CD1c-positive myeloid dendritic cell (primary cell): ENCODE measurements around the gene AKAP13.

ENCODE experiments used
- DNase-seq: peaks from one replicate; pipeline ENCODE4 v3.0.0-alpha.2; 2016; ENCODE audit errors: extremely low spot score

Gene AKAP13

DNA sequence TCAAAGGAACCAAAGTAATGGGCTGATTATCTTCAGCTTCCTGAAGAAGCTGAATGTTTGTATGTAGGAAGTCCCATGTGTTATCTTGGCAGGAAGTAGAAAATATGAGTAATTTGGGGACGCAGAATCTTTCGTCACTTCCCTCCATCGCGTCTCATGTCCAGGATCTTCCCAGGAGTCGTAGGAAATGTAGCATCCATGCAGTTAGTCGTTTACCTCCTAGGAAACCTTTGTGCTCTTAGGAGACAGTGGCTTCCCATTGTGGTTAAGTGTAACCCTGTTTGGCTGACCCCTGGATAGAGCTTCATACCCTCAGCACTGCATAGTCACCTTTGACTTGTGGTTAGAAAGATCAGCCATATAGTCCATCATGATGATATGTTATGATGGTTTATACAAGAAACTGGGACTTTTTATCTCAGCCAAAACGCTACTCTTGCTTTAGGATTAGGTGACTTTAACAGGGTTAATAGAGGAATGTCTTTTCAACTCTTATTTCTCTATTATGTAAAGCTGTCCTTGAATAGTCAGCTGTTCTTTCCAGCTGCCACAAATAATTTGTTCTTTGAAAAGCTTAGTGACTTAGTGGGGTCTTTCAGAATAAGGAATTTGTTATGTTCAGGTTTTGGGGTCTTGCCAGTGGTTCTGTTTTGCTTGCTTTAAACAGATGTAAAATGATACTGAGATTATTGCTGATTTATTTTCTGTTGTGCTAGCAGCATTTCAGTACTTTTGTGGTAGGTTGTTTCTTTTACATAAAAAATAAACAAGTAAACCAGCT is 322.1 kb downstream of the AKAP13 start:
- DNase-seq = peak; percentile 81

DNA sequence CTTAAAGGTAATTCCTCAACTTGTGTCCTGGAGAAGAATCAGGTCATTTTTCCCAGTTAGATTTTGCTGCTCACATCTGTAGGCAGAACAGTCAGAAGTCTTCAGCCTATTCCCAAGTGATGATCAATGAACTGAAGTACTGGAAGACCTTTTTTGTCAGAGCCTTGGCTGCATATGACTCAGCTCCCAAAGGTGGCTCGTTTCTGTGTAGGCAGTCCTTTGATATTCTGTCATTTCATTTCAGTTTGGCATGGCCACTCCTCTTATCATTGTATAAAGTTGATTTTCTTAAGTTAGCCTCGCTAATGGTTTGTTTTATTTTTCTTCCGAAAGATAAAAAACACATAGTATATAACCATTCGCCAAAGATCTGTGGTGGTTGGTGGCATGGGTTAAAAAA is 323.7 kb downstream of the AKAP13 start:
- DNase-seq = no peak

DNA sequence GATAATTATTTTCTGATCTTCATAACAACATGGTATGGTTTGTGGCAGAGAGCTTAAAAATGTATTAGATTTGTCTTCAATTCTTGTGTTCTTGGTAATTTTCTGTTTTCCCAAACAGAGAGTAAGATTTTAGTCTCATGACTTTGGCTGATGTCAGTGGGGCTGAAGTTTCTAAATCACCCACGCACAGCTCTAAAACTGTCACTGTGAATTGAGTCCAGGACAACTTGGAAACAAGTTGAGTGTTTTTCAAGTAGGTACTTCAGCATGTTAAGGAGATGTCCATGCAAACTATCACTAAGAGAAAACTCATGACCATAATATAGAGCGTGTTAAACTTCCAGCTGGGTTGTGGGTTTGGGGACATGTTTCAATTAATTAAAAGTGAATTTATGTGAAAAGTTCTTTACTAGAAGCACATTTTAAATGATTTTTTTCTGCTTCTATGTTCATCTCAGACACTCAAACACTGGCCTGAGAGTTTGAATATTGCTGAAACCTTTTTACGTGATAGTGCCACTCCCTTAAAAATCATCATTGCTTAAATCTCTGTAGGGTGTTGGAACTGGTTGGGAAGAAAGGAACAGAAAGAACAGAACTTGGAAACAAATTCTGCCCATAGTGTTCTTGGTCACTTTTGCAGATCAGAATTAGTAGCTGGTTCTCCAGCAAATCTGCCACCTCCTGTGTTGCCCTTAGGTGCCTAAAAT is 324.5 kb downstream of the AKAP13 start:
- peak; percentile 67 for DNase-seq

DNA sequence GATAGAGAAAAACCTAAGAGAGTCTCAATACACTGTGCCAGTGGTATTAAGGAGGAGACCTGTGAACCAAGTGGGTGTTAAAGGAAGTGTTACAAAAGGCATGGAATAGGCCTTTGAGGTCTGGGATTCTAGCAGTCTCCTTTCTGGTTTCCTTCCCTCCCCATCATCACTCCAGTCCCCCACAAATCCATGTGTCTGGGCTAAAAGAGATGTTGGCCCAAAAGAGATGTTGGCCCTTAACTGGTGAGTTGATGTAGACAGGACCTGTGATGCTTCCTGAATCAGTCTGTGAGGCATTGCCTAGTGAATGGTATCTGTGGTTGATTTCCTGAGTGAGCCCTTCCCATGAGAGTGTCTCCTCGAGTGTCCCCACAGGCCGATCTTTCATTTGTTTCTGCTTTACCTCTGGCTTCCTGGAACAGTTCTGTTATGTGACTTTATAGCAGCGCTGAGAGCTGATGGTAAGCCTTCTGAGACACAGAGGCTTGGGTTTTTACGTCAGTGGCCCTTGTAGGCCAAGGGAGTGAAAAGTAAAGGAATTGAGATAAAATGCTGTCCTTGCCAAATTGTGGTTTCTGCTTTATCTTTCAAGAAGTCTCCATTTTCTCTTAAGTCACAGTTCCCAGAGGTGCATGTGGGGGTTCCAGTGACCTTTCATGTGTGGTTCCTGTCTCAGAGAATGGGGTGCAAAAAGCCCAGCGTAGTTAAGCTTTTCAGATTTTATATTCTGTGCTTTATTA is 326.5 kb downstream of the AKAP13 start:
- DNase-seq = peak; percentile 65

DNA sequence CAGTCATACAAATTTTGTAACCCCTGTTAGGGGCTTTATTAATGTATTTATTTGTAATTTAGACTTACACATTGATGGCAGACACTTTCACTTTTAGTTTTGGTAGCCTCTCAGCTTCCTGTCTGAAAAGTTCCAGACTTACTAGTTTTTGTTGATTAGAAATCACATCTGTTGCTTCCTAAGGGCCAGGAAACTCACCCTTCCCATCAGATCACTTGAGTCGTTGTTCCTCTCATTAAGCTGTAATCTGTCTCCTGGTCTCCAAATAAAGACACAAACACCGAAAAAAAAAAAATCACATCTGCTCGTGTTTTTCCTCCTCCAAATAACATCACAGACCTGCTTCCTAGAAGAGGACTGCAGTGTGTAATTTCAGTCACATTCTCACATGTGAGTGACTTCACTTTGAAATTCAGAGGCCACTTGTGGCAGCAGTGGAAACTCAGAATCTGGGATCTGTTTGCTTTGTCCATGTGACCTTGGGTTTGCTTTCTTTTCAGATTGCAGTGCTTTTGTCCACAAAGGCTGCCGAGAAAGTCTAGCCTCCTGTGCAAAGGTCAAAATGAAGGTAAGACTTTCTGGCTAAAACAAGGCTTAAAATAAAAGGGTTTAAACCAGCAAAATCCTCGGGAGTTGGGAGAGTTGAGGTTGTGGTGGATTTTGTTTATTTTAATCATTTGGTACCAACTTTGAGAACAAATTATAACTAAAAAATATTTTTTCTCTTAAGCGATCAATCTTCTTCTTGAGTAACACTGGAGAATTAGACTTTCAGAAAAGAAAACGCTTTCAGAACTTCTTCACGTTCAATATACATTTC is 327.3 kb downstream of the AKAP13 start:
- DNase-seq = peak; percentile 61

DNA sequence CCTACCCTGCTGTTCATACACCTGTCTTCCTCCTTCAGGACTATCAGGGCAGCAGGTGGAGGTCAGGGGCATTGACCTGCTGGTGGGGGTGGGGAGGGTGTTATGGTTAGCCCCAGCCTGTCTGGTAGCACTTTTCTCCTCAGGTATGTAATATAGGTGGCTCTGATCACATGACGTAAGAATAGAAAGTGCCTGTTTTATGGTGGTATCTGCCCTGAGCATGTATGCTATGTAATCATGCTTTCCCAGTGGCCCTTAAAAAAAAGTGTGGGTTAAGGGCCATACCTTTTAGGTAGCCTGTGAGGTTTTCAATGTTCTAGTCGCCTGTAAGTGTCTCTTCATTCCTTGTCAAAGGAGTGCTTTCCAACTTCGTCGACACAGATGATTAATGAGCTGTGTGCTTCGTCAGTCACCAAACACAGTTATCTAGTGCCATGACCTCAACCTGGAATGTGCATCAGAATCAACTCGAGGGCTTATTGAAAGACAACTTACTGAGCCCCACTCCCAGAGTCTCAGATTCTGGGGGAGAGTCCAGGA is 328.1 kb downstream of the AKAP13 start:
- no peak for DNase-seq

DNA sequence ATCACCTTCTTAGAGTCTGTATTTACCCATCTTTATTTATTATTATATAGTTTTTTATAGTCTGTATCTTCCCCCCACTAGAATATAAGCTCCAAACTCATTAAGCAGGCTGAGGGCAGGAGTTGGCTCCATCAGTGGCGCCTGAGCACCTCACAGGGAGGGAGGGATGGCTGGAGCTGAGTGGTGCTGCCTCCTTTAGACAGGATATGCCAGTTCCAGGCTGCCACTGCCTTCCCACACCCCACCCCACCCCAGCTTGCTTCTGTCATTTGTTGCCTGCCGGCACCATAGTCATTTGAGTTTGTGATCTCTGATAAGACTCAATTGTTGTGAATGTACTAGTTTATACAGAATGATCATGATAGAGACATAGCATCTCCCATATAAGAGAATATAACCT is 328.8 kb downstream of the AKAP13 start:
- no peak for DNase-seq

DNA sequence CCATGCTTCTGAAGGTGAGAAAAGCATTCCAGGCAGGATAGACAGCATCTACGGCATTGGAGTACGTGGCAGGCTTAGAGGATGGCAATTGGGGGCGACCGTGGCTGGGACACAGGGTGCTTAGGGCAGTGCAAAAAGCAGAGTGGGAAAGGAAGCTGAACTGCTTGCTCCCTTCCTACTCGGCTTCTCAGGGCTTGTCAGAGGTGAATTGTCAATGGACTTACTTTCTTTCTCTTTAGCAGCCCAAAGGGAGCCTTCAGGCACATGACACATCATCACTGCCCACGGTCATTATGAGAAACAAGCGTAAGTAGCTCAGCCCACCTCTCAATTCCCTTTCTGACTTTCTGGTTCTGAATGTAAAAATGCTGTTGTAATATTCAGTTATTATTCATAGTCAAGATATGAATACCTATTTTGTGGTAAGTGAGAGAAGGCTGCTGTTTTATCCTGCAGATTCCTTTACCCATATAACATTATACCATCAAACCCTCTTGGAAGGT is 330.0 kb downstream of the AKAP13 start:
- peak; percentile 87 for DNase-seq

DNA sequence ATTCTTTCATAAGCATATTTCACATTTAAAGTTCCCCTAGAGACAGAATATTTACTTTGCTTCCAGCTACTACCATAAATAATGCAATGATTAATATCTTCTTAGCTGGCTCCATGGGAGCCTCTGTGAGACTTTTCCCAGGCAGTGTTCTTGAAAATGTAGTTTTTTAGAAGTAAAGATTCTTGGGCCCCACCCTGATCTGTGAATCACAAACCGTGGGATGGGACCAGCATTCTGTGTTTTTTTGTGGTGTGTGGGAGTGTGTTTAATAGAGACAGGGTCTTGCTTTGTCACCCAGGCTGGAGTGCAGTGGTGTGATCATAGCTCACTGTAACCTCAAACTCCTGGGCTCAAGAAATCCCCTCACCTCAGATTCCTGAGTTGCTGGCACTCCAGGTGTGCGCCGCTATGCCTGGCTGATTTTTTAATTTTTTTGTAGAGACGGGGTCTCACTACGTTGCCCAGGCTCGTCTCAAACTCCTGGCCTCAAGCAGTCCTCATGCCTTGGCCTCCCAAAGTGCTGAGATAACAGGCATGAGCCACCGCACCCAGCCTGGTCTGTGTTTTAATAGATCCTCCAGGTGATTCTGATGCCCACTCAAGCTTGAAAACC is 331.3 kb downstream of the AKAP13 start:
- DNase-seq = peak; percentile 62

DNA sequence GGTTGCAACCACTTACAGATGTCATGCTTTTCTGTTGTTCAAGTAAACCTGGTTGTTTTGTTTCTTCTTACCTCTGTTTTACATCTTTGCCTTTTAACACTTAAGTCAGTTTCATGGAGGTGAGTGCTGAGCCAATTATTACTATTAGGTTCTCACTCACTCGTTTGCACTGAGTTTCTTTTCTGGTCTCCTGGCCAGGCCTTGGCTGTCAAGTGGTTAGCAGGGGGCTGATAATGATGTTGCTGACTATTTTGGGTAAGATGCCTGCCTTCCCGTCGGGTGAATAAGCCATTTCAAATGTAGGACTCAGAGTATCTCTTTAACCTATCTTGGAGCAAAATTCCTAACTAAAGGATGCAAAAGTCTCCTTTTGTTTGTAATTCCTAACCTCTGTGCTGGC is 335.9 kb downstream of the AKAP13 start:
- no peak for DNase-seq

DNA sequence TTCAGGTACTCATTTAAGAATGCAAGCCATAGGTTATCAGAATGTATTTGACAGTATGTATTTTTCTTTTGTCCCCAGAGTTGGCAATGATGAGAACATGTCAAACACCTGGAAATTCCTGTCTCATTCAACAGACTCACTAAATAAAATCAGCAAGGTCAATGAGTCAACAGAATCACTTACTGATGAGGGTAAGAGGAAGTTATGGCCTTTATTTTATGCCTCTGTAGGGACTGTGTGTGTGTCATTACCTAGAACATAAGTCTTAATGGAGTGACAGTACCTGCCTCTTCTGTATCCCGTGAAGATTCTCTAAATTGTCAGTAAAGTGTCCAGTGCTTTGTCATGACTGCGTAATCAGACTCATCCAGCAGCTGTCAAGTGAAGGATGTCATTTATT is 336.8 kb downstream of the AKAP13 start:
- no peak for DNase-seq

DNA sequence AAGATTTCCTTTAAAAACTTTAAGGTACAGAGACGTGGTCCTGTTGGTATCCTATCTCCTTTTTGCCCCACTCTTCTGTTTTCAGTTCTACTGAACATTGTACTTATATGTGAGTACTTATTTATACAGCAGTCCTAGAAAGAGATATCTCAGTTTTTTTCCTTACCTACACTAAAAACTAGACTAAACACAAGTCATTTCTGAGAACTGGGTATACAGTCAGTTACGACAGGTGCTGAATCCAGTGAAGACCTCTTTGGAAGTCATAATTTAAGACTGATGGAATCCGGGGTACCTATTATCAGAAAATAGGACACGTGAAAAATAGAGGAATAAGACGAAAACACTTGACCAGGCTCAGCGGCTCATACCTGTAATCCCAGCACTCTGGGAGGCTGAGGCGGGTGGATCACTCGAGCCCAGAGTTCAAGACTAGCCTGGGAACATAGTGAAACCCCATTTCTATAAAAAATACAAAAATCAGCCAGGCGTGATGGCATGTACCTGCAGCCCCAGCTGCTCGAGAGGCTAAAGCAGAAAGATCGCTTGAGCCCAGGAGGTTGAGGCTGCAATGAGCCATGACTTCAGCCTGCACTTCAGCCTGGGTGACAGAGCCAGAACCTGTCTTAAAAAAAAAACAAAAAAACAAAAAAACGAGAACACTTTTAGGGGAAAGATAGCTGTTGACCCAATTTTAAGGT is 338.0 kb downstream of the AKAP13 start:
- DNase-seq = no peak

DNA sequence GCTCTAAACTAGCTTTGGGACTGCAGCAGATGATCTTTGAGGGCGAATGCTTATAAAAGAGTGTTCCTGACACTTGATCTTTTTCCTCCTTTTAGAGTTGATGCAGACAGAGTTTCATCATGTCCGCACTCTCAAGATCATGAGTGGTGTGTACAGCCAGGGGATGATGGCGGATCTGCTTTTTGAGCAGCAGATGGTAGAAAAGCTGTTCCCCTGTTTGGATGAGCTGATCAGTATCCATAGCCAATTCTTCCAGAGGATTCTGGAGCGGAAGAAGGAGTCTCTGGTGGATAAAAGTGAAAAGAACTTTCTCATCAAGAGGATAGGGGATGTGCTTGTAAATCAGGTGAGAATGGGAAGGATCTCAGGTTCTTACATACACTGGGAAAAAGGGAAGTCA is 338.6 kb downstream of the AKAP13 start:
- DNase-seq = no peak

DNA sequence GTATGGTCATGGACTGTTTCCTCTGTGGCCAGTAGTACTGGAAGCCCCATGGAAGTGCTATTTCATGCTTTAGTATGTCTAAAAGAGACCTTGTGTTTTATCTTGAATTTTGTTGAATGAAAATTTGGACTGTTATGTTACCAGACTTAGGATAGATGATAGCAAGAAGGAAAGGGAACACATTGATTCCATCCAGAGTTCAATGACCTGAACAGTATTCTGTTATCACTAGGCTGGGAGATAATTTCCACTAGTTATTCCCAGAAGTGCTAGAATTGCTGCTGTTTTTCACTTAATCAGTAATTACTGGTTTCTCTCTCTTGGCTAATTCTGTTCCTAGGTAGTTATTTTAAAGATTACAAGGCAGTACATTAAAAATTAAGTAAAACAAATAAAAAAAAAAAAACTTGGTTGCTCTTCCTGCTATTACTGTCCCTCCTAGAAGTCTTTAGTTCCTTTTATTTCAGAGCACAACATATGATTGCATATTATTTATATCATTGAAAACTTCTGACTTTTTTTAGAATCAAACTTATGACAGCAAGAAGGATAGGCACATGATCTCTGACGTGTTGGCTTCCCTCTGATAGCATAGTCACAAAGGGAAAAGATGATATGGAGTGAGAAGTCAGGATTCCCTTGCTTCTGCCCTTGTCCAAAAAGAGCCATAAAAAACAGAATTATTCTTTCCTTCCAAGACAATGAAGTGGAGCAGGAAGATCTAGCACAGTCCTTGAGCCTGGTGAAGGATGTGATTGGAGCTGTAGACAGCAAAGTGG is 342.2 kb downstream of the AKAP13 start:
- DNase-seq = no peak

DNA sequence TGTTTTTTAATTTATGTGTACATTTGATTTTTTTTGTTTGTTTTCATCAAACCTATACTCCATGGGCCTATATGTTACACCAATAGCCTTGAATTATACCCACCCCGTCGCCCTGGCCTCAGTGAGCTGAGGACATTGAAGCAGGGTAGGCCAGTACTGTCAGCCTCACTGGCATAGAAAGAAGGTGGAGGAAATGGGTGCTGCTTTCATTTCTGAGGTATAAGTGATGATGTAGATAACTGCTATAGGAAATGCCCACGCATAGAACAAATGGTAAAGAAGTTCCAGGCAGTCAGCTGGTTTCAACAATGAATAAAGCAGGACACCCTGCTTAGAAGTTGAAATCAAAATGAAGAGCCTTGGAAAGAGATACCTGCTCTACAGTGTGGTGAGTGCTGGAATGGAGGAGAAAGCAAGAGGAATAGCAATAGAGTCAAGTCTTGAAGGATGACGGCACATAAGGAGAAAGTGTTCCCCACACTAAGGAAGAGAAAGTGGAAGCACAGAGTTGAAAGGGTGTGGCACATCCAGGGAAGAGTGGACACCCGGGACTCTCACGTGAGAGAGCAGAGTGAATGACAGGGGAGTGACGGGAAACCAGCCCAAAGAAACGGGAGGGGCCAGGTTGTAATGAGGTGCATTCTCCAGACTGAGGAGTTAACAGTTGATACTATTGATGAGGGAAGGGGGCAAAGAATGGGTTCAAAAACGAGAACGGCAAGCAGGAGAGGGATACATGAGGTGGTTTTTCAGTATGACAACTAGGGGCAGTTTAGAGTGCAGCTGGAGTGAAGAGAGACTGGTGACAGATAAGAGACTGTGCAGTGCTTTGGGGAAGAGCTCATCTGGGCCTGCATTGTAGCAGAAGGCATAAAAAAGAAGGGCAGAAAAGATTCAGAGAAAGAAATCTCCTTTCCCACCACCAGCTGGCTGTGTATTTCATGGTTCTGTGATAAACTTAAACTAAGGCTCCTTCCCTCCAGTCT is 343.9 kb downstream of the AKAP13 start:
- DNase-seq = no peak

DNA sequence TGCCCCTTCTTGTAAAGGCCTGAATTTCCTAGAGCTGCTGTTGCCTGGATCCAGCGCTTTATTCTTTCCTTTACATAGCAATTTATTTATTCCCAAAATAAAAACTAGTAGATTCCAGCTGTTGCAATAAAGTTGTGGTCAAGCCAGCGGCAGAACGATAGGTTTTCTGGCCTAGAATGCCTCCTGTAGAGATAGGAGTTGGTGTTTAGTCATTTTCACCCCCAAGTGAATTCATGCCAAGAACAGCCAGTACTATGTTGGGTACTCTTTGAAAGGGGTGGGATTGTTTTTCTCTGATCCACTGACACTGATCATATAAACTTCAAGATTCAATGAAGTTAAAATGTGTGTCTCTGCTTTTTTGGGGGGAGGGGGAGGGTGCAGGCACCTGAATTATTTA is 344.6 kb downstream of the AKAP13 start:
- no peak for DNase-seq

DNA sequence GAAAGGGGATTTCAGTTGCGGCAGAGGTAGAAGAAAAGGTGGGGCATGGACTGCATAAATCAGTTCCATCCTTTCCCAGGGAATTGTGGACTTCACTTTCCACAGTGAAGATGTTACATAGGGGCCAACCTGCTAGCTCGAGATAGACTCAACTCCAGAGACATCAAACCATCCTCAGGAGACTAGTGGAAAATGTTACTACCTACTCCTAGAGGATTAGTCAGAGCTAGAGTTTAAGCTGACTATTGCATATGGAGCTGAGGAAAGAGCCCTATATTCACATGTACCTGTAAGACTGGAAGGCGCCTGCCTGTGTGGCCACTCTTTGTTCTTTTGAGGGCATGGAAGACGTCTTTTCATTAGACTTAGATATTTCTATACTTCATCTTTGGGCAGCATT is 345.2 kb downstream of the AKAP13 start:
- no peak for DNase-seq

DNA sequence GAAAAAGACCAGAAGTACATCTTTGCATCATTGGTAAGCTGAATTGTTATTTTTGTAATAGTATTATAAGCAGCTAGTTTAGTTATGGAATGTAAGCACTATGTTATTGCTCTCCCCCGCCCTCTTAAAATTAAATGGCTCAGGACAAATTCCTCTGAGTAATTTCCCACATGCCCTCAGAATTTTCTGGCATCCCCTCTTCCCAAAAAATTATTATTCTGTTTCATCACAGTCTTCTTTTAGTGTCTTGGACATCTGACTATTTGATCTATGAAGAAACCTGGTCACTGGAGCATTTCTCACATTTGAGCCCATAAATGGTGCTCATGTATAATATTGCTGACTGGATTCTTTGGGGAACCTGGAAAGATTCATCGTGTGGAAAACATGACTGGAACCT is 346.1 kb downstream of the AKAP13 start:
- DNase-seq = no peak
